K562 (cell line): ENCODE results near the gene CAPN5. TPM values are rescaled to one million over a fixed set of nuclear protein-coding genes. Genes with fewer than 3 reads are reported as not detected.

Experiments used
- ESRRB ChIP-seq: fragments of 250-450 bp; sonication (Bioruptor Pico); IDR thresholded peaks from 2 replicates; pipeline ENCODE4 v1.5.0; 2020; ENCODE audit warnings: mild to moderate bottlenecking, moderate library complexity, borderline replicate concordance
- ETV5 ChIP-seq: sonication (generic); formaldehyde crosslinking; IDR thresholded peaks from 2 replicates; pipeline ENCODE4 v1.4.0; 2020; ENCODE audit warnings: low read depth, mild to moderate bottlenecking, missing genetic modification reagents
- GABPA ChIP-seq: fragments of 200-800 bp; sonication (Bioruptor generic); conservative IDR thresholded peaks from 2 replicates; pipeline ENCODE4 v1.6.1; 2016; ENCODE audit warnings: low read depth, missing genetic modification characterization, missing compliant biosample characterization
- ID3 ChIP-seq, 2 experiments: fragments of 250-450 bp in 1 of 2; fragments of 450-650 bp in 1 of 2; sonication (Bioruptor Pico) in 1 of 2; IDR thresholded peaks; 2 replicates each; pipeline versions ENCODE4 v1.6.1 to v1.8.0; 2016 to 2021; ENCODE audit warnings: mild to moderate bottlenecking in 2 of 2, moderate library complexity in 2 of 2, missing compliant biosample characterization in 1 of 2, missing genetic modification characterization in 1 of 2
- JUND ChIP-seq, 2 experiments: IDR thresholded peaks; 2 replicates in 1 of 2; 3 replicates in 1 of 2; pipeline ENCODE4 v1.6.1; 2011; ENCODE audit warnings: borderline replicate concordance in 2 of 2, low read depth in 2 of 2, low read length in 2 of 2, improper control_type of control experiment in 1 of 2, missing biosample characterization in 1 of 2, missing genetic modification characterization in 1 of 2, missing genetic modification reagents in 1 of 2
- MGA ChIP-seq: fragments of 450-650 bp; IDR thresholded peaks from 2 replicates; pipeline ENCODE4 v1.6.1; 2016; ENCODE audit warnings: mild to moderate bottlenecking, moderate library complexity
- POLR3G ChIP-seq: IDR thresholded peaks from 2 replicates; pipeline ENCODE4 v1.6.1; 2011; ENCODE audit not compliant: insufficient read length, insufficient replicate concordance; ENCODE audit errors: extremely low read depth
- SMARCE1 ChIP-seq: fragments of 450-650 bp; IDR thresholded peaks from 2 replicates; pipeline ENCODE4 v1.7.1; 2016; ENCODE audit warnings: mild to moderate bottlenecking
- TBL1XR1 ChIP-seq, 2 experiments: IDR thresholded peaks; 2 replicates each; pipeline ENCODE4 v1.6.1; 2012; ENCODE audit warnings: improper control_type of control experiment in 2 of 2, low read length in 2 of 2, mild to moderate bottlenecking in 1 of 2
- TEAD4 ChIP-seq, 2 experiments: sonication (generic) in 1 of 2; formaldehyde crosslinking in 1 of 2; IDR thresholded peaks; 2 replicates each; pipeline versions ENCODE4 v1.6.1 to v1.8.0; 2012 to 2022; ENCODE audit warnings: borderline replicate concordance in 1 of 2, inconsistent platforms in 1 of 2, low read length in 1 of 2, mild to moderate bottlenecking in 1 of 2, missing genetic modification reagents in 1 of 2
- ZNF75A ChIP-seq: fragments of 450-650 bp; formaldehyde crosslinking; IDR thresholded peaks from 2 replicates; pipeline ENCODE4 v1.4.0; 2020; ENCODE audit warnings: mild to moderate bottlenecking
- ZNF79 ChIP-seq: fragments of 250-450 bp; sonication (Bioruptor Pico); IDR thresholded peaks from 2 replicates; pipeline ENCODE4 v1.4.0; 2020; ENCODE audit warnings: low read depth, mild to moderate bottlenecking, moderate library complexity
- polyA plus RNA-seq, 8 experiments: library from polyadenylated mRNA; depleted of rRNA in 4 of 8; stranded (reverse) in 5 of 8; unstranded in 3 of 8; fragments of >200 nt; fragmentation: Nextera tagmentation in 2 of 8; fragmentation: Illumina TruSeq in 1 of 8; extraction: Ambion mirVana in 2 of 8; extraction: Trizol in 1 of 8; gene quantifications; 2 replicates each; pipeline versions ENCODE4 v1.2.1 to v1.2.3, GENCODE V29; 2011 to 2014; ENCODE audit warnings: inconsistent platforms in 1 of 8, missing spikeins in 1 of 8
- total RNA-seq, 7 experiments: library from RNA; depleted of rRNA in 6 of 7; stranded (reverse); fragments of >200 nt in 6 of 7; fragmentation: Illumina TruSeq in 2 of 7; extraction: Trizol in 2 of 7; gene quantifications; 2 replicates each; pipeline versions ENCODE4 v1.2.1 to v1.2.3, GENCODE V29; 2011 to 2021; ENCODE audit warnings: low replicate concordance in 1 of 7

CAPN5 gene
- total and polyA plus RNA-seq, 9 of the 15 experiments (the other 6 are each of a cell fraction or from before 2014, with no cell fraction given), result 0.04 to 0.44 (median 0.14) TPM; not detected in 2

DNA sequence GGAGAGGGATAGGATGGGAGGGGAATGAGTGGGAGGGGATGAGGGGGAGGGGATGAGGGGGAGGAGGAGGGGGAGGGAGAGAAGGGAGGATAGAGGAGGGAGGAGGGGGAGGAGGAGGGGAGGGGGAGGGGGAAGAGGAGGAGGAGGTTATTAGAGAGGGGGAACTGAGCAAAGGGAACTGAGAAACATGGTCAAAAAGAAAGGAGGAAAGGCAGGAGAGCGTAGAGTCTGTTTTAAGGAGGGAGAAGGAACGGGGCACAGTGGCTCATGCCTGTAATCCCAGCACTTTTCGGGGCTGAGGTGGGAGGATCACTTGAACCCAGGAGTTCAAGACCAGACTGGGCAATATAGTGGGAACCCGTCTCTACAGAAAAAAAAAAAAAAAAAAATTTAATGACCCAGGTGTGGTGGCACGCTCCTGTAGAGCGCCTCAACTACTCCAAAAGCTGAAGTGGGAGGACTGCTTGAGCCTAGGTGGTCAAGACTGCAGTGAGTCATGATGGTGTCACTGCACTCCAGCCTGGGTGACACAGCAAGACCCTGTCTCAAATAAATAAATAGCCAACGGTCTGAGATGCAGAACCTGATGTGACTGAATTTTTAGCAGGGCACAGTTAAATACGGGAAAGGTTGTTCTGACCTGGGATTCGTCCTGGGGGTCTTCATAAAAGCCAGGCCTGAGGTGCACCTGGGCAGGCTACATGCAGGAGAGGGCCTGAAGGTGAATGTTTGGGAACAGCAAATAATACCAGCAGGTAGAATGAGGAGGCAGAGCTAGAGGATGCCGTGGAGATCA is 28.5 kb upstream of the CAPN5 start (continued):
- TF ChIP-seq TBL1XR1 (IDR thresholded peaks at IDR 0.05; ENCODE audit: low read length in 2 of 2) (no peak), ESRRB (CRISPR knock-in tag) (no peak), ID3 (CRISPR knock-in tag; IDR thresholded peaks at IDR 0.05) (no peak), ID3 (tag; IDR thresholded peaks at IDR 0.05) (no peak), POLR3G (no peak), ETV5 (CRISPR knock-in tag) (no peak), GABPA (tag) (no peak), ZNF79 (CRISPR knock-in tag) (no peak), MGA (no peak), TEAD4 (IDR thresholded peaks at IDR 0.05; ENCODE audit: low read length) (no peak), TEAD4 (CRISPR knock-in tag; IDR thresholded peaks at IDR 0.05; ENCODE audit: borderline replicate concordance) (no peak), SMARCE1 (peak; percentile 90), ZNF75A (no peak), JUND (IDR thresholded peaks at IDR 0.05; ENCODE audit: borderline replicate concordance, low read depth, low read length) (peak; percentile 86), JUND (tag; IDR thresholded peaks at IDR 0.05; ENCODE audit: borderline replicate concordance, low read depth, low read length) (peak; percentile 65; the same call in 1 of the 3 replicates)
